K562 (cell line): ENCODE data around the gene C4orf46. TPM values are rescaled to one million over a fixed set of nuclear protein-coding genes. Genes with fewer than 3 reads are reported as not detected.
"Not testable (repeated sequence)": the region's sequence is repeated elsewhere in the genome, so short reads cannot be mapped to it uniquely, and the experiment has no call there.

Experiments used
- ATAC-seq: fragments of 200-7000 bp; cut with Tn5 transposase; 3 replicates; pipeline ENCODE4 v1.9.1; 2020; ENCODE audit warnings: moderate library complexity
- BruUV-seq: library from RNA; stranded (reverse); fragments of 400-500 nt; replicated peaks from 2 replicates; lab custom pipeline; 2021; lab: Mats Ljungman, UMichigan
- CTCF ChIA-PET: fragments of 300-600 bp; formaldehyde crosslinking; extraction: SDS; loops from one replicate; lab custom pipeline; 2021; ENCODE audit warnings: low intra/inter-chr PET ratio; lab: Yijun Ruan, JAX
- POLR2A ChIA-PET: fragments of 300-600, 350-650 bp; sonication (Branson Sonifier 250); formaldehyde crosslinking; extraction: SDS; loops from one replicate; lab custom pipeline; 2021; ENCODE audit warnings: antibody characterized with exemption, inconsistent platforms; lab: Yijun Ruan, JAX
- DNase-seq, 4 experiments: peaks; one replicate each; pipeline versions ENCODE4 v3.0.0 to v3.0.0-alpha.2; 2011 to 2018; ENCODE audit warnings: low spot score in 3 of 4, mixed read lengths in 3 of 4; ENCODE audit errors: extremely low read depth in 1 of 4
- FAIRE-seq: peaks from 2 replicates; lab custom pipeline; 2011; peaks lifted over from hg19 to GRCh38; lab: Jason Lieb, UNC
- H2AFZ ChIP-seq: 2 replicates; pipeline ENCODE4 v1.6.0; 2011; ENCODE audit warnings: low read depth, low read length, control low read depth, inconsistent platforms
- H3K27ac ChIP-seq: fragments of 200-600 bp; 3 replicates; pipeline ENCODE4 v1.8.0; 2011; ENCODE audit warnings: low read depth, mild to moderate bottlenecking, control low read depth, inconsistent platforms, low read length, moderate library complexity, mixed read lengths; ENCODE audit errors: extremely low read depth
- H3K27me3 ChIP-seq, 2 experiments: fragments of 300-600 bp in 1 of 2; 2 replicates in 1 of 2; 3 replicates in 1 of 2; pipeline versions ENCODE4 v1.6.0 to v1.8.0; 2011; ENCODE audit warnings: inconsistent platforms in 2 of 2, low read length in 2 of 2, mild to moderate bottlenecking in 1 of 2, mixed read lengths in 1 of 2, moderate library complexity in 1 of 2; ENCODE audit not compliant: control insufficient read depth in 2 of 2, insufficient read depth in 2 of 2
- H3K36me3 ChIP-seq: fragments of 300-600 bp; 3 replicates; pipeline ENCODE4 v1.8.0; 2011; ENCODE audit warnings: mild to moderate bottlenecking, low read length, inconsistent platforms; ENCODE audit not compliant: control insufficient read depth, insufficient read depth
- H3K4me1 ChIP-seq, 2 experiments: fragments of 200-600 bp in 1 of 2; replicated peaks in 1 of 2; 2 replicates in 1 of 2; 3 replicates in 1 of 2; pipeline versions ENCODE4 v1.5.1 to v1.8.0; 2011; ENCODE audit warnings: inconsistent platforms in 2 of 2, low read length in 2 of 2, mild to moderate bottlenecking in 1 of 2, mixed read lengths in 1 of 2, moderate library complexity in 1 of 2; ENCODE audit not compliant: control insufficient read depth in 2 of 2, insufficient read depth in 2 of 2
- H3K4me2 ChIP-seq: 2 replicates; pipeline ENCODE4 v1.6.1; 2011; ENCODE audit warnings: low read length, control low read depth, inconsistent platforms, mixed read lengths; ENCODE audit not compliant: insufficient read depth
- H3K4me3 ChIP-seq: fragments of 200-600 bp; sonication (generic), shearing (Covaris generic); 2 replicates; pipeline ENCODE4 v1.5.1; 2016; ENCODE audit warnings: control low read depth, inconsistent platforms
- H3K79me2 ChIP-seq: fragments of 200-600 bp; 3 replicates; pipeline ENCODE4 v1.8.0; 2011; ENCODE audit warnings: low read length, inconsistent platforms; ENCODE audit not compliant: control insufficient read depth, insufficient read depth
- H3K9ac ChIP-seq, 2 experiments: 2 replicates each; pipeline versions ENCODE4 v1.6.0 to v1.6.1; 2011; ENCODE audit warnings: low read depth in 2 of 2, low read length in 2 of 2, control low read depth in 1 of 2, inconsistent platforms in 1 of 2, mild to moderate bottlenecking in 1 of 2, mixed read lengths in 1 of 2; ENCODE audit not compliant: insufficient read depth in 1 of 2
- H3K9me1 ChIP-seq: one replicate; pipeline ENCODE4 v1.6.0; 2011; ENCODE audit warnings: inconsistent platforms, mild to moderate bottlenecking, low read length, moderate library complexity; ENCODE audit not compliant: control insufficient read depth, insufficient read depth
- H3K9me3 ChIP-seq: replicated peaks from 2 replicates; pipeline ENCODE4 v1.5.1; 2011; ENCODE audit warnings: low read depth, low read length, inconsistent platforms; ENCODE audit not compliant: control insufficient read depth, insufficient read depth
- H4K20me1 ChIP-seq: replicated peaks from 2 replicates; pipeline ENCODE4 v1.6.1; 2011; ENCODE audit warnings: low read length, inconsistent platforms, mixed read lengths; ENCODE audit not compliant: control insufficient read depth, insufficient read depth
- BCOR ChIP-seq: fragments of 450-650 bp; IDR thresholded peaks from 2 replicates; pipeline ENCODE4 v1.6.1; 2016
- BRD9 ChIP-seq: fragments of 450-650 bp; IDR thresholded peaks from 2 replicates; pipeline ENCODE4 v1.6.1; 2018; ENCODE audit warnings: low read depth; ENCODE audit not compliant: partially characterized antibody
- DPF2 ChIP-seq: fragments of 450-650 bp; IDR thresholded peaks from 2 replicates; pipeline ENCODE4 v1.6.1; 2016
- EHMT2 ChIP-seq: fragments of 450-650 bp; IDR thresholded peaks from 2 replicates; pipeline ENCODE4 v1.6.1; 2018; ENCODE audit warnings: antibody characterized with exemption
- ELF4 ChIP-seq: fragments of 450-650 bp; formaldehyde crosslinking; IDR thresholded peaks from 2 replicates; pipeline ENCODE4 v1.4.0; 2022; ENCODE audit warnings: missing genetic modification characterization
- HDAC1 ChIP-seq, 2 experiments: fragments of 450-650 bp; IDR thresholded peaks; 2 replicates each; pipeline ENCODE4 v1.6.1; 2016 to 2017; ENCODE audit warnings: inconsistent platforms in 1 of 2, mild to moderate bottlenecking in 1 of 2, moderate library complexity in 1 of 2
- KDM4B ChIP-seq, 2 experiments: fragments of 450-650 bp in 1 of 2; sonication (generic) in 1 of 2; IDR thresholded peaks; 2 replicates each; pipeline ENCODE4 v1.6.1; 2016 to 2017; ENCODE audit warnings: borderline replicate concordance in 2 of 2, antibody characterized with exemption in 1 of 2, low read depth in 1 of 2, mild to moderate bottlenecking in 1 of 2
- KHSRP ChIP-seq: fragments of 450-650 bp; IDR thresholded peaks from 2 replicates; pipeline ENCODE4 v1.6.1; 2017
- MTA1 ChIP-seq: fragments of 450-650 bp; IDR thresholded peaks from 2 replicates; pipeline ENCODE4 v1.6.1; 2017; ENCODE audit warnings: borderline replicate concordance
- MYBL2 ChIP-seq, 2 experiments: fragments of 450-650 bp in 1 of 2; sonication (generic) in 1 of 2; formaldehyde crosslinking in 1 of 2; IDR thresholded peaks; 2 replicates each; pipeline versions ENCODE4 v1.6.1 to v1.8.1; 2017 to 2022; ENCODE audit warnings: borderline replicate concordance in 1 of 2, inconsistent platforms in 1 of 2, low read depth in 1 of 2, mild to moderate bottlenecking in 1 of 2, missing genetic modification reagents in 1 of 2, moderate library complexity in 1 of 2
- NFRKB ChIP-seq: fragments of 450-650 bp; IDR thresholded peaks from 2 replicates; pipeline ENCODE4 v1.6.1; 2016; ENCODE audit warnings: low read depth
- ZC3H8 ChIP-seq: fragments of 450-650 bp; IDR thresholded peaks from 2 replicates; pipeline ENCODE4 v1.6.1; 2017
- WGBS: fragments of 100-300 bp; shearing (Covaris generic); methylation state at CpG from one replicate; pipeline ENCODE4 v1.1.6; 2016; ENCODE audit warnings: low coverage, mixed read lengths; ENCODE audit not compliant: insufficient coverage; ENCODE audit errors: missing lambda C conversion rate; 5-methylcytosine and 5-hydroxymethylcytosine counted together
- in situ Hi-C: fragments of 300-500 bp; cut with MboI; formaldehyde crosslinking; loops from 4 replicates; pipeline ENCODE4 v1.15.0; 2018; ENCODE audit warnings: inconsistent platforms, mixed read lengths
- intact Hi-C: fragments of 100-400 bp; cut with micrococcal nuclease; formaldehyde crosslinking; loops from 2 replicates; pipeline ENCODE4 v1.14.2; 2022
- polyA plus RNA-seq, 8 experiments: library from polyadenylated mRNA; depleted of rRNA in 4 of 8; stranded (reverse) in 5 of 8; unstranded in 3 of 8; fragments of >200 nt; fragmentation: Nextera tagmentation in 2 of 8; fragmentation: Illumina TruSeq in 1 of 8; extraction: Ambion mirVana in 2 of 8; extraction: Trizol in 1 of 8; gene quantifications; 2 replicates each; pipeline versions ENCODE4 v1.2.1 to v1.2.3, GENCODE V29; 2011 to 2014; ENCODE audit warnings: inconsistent platforms in 1 of 8, missing spikeins in 1 of 8
- total RNA-seq, 7 experiments: library from RNA; depleted of rRNA in 6 of 7; stranded (reverse); fragments of >200 nt in 6 of 7; fragmentation: Illumina TruSeq in 2 of 7; extraction: Trizol in 2 of 7; gene quantifications; 2 replicates each; pipeline versions ENCODE4 v1.2.1 to v1.2.3, GENCODE V29; 2011 to 2021; ENCODE audit warnings: low replicate concordance in 1 of 7
- TF ChIP-seq, protein P1 (sequence below): fragments of 450-650 bp; formaldehyde crosslinking; IDR thresholded peaks from 2 replicates; pipeline ENCODE4 v1.4.0; 2022; ENCODE audit warnings: missing genetic modification characterization
- TF ChIP-seq, protein P2 (sequence below): fragments of 450-650 bp; formaldehyde crosslinking; IDR thresholded peaks from 2 replicates; pipeline ENCODE4 v1.4.0; 2022; ENCODE audit warnings: missing genetic modification characterization
- TF ChIP-seq, protein P3 (sequence below): IDR thresholded peaks from 2 replicates; pipeline ENCODE4 v1.6.1; 2016; ENCODE audit warnings: missing genetic modification characterization, missing compliant biosample characterization

The C4orf46 gene
- total and polyA plus RNA-seq, 9 of the 15 experiments (the other 6 are each of a cell fraction or from before 2014, with no cell fraction given), result 9.7 to 24.4 (median 17.0) TPM

DNA sequence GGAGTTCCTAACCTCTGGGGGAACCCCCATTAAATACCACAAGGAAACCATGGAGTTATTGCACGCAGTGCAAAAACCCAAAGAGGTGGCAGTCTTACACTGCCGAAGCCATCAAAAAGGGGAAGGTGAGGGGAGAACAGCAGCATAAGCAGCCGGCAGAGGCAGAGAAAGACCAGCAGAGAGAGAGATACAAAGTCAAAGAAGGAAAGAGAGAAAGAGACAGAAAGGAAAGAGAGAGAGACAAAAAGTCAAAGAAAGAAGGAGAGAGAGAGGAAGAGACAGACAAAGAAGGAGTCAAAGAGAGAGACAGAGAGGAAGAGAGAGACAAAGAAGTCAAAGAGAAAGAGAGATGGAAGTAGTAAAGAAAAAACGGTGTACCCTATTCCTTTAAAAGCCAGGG lies 8.4 kb downstream of the C4orf46 start:
- 34% methylated on average over 4 of the region's 4 CpGs for WGBS
- BruUV-seq; FAIRE-seq; TF ChIP-seq MYBL2 (CRISPR knock-in tag; IDR thresholded peaks at IDR 0.05; ENCODE audit: borderline replicate concordance): not testable (repeated sequence)
- TF ChIP-seq NFRKB (peak; percentile 66; the same call in 1 of the 2 replicates), BRD9 (peak; percentile 60), MYBL2 (IDR thresholded peaks at IDR 0.05; ENCODE audit: low read depth) (0 out of 2 replicates have a peak, but pooled peaks have one; percentile 34), DPF2 (0 out of 2 replicates have a peak, but pooled peaks have one; percentile 49), BCOR (peak; percentile 44; the same call in 1 of the 2 replicates), MTA1 (peak; percentile 56; the same call in 1 of the 2 replicates), ELF4 (CRISPR knock-in tag) (peak; percentile 83), EHMT2 (peak; percentile 76), HDAC1 (IDR thresholded peaks at IDR 0.05) (0 out of 4 replicates have a peak, but pooled peaks of 1 of the 2 experiments have one; percentile 37), KHSRP (0 out of 2 replicates have a peak, but pooled peaks have one; percentile 9), KDM4B (IDR thresholded peaks at IDR 0.05; ENCODE audit: borderline replicate concordance in 2 of 2, low read depth in 1 of 2) (peak in 1 of 2 experiments; percentile 85; a peak in 1 of 4 replicates), ZC3H8 (0 out of 2 replicates have a peak, but pooled peaks have one; percentile 69)
- TF ChIP-seq, protein P1, sequence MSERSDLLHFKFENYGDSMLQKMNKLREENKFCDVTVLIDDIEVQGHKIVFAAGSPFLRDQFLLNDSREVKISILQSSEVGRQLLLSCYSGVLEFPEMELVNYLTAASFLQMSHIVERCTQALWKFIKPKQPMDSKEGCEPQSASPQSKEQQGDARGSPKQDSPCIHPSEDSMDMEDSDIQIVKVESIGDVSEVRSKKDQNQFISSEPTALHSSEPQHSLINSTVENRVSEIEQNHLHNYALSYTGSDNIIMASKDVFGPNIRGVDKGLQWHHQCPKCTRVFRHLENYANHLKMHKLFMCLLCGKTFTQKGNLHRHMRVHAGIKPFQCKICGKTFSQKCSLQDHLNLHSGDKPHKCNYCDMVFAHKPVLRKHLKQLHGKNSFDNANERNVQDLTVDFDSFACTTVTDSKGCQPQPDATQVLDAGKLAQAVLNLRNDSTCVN, result peak; percentile 86; the same call in 1 of the 2 replicates
- TF ChIP-seq, protein P2, sequence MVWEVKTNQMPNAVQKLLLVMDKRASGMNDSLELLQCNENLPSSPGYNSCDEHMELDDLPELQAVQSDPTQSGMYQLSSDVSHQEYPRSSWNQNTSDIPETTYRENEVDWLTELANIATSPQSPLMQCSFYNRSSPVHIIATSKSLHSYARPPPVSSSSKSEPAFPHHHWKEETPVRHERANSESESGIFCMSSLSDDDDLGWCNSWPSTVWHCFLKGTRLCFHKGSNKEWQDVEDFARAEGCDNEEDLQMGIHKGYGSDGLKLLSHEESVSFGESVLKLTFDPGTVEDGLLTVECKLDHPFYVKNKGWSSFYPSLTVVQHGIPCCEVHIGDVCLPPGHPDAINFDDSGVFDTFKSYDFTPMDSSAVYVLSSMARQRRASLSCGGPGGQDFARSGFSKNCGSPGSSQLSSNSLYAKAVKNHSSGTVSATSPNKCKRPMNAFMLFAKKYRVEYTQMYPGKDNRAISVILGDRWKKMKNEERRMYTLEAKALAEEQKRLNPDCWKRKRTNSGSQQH (CRISPR knock-in tag), result peak; percentile 94
- TF ChIP-seq, protein P3, sequence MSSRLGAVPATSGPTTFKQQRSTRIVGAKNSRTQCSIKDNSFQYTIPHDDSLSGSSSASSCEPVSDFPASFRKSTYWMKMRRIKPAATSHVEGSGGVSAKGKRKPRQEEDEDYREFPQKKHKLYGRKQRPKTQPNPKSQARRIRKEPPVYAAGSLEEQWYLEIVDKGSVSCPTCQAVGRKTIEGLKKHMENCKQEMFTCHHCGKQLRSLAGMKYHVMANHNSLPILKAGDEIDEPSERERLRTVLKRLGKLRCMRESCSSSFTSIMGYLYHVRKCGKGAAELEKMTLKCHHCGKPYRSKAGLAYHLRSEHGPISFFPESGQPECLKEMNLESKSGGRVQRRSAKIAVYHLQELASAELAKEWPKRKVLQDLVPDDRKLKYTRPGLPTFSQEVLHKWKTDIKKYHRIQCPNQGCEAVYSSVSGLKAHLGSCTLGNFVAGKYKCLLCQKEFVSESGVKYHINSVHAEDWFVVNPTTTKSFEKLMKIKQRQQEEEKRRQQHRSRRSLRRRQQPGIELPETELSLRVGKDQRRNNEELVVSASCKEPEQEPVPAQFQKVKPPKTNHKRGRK (tag), result peak; percentile 96

More for the DNA sequence above, 8.4 kb downstream of the C4orf46 start:
- H3K79me2 ChIP-seq, in situ Hi-C loops, POLR2A ChIA-PET, H3K9me1 ChIP-seq, H2AFZ ChIP-seq, H4K20me1 ChIP-seq, H3K4me2 ChIP-seq, intact Hi-C loops, DNase-seq, H3K4me3 ChIP-seq, CTCF ChIA-PET, H3K4me1 ChIP-seq, H3K9me3 ChIP-seq, H3K36me3 ChIP-seq, H3K9ac ChIP-seq, H3K27me3 ChIP-seq: not testable (repeated sequence)
- ATAC-seq, result peak; percentile 20; the same call in 2 of the 3 replicates
- H3K27ac ChIP-seq, result peak overlapping the region; percentile 44; the same call in 2 of the 3 replicates
